HG03469 (cell line): ENCODE measurements around the gene F8.
A peak's percentile ranks its signal among the peaks of the same experiment; 100 is the strongest.
"Not testable (repeated sequence)": the region's sequence is repeated elsewhere in the genome, so short reads cannot be mapped to it uniquely, and the experiment has no call there.

Experiments
- ATAC-seq: cut with Tn5 transposase; IDR thresholded peaks from one replicate; pipeline ENCODE4 v1.9.1; 2021; ENCODE audit warnings: mild to moderate bottlenecking, moderate library complexity, moderate number of reproducible peaks; ENCODE audit not compliant: unreplicated experiment

The F8 gene

GRCh38 chrX:154988719-154989118, 33.8 kb downstream of the F8 start:
- ATAC-seq = no peak

GRCh38 chrX:154987940-154988339, 34.6 kb downstream of the F8 start:
- no peak for ATAC-seq

GRCh38 chrX:154986826-154987575, 35.5 kb downstream of the F8 start:
- no peak for ATAC-seq

GRCh38 chrX:154981116-154981411, 41.5 kb downstream of the F8 start:
- ATAC-seq = peak; percentile 5

GRCh38 chrX:154980330-154981115, 42.0 kb downstream of the F8 start:
- ATAC-seq = peak; percentile 78

- ATAC-seq = no peak
Measured at GRCh38 chrX:154979629-154980028, 42.9 kb downstream of the F8 start.

GRCh38 chrX:154968353-154968752, 54.2 kb downstream of the F8 start:
- ATAC-seq = no peak

GRCh38 chrX:154967603-154968002, 54.9 kb downstream of the F8 start:
- ATAC-seq = no peak

GRCh38 chrX:154961947-154962346, 60.6 kb downstream of the F8 start:
- no peak for ATAC-seq

- ATAC-seq = not testable (repeated sequence)
Measured at GRCh38 chrX:154955799-154956198, 66.7 kb downstream of the F8 start.

GRCh38 chrX:154939265-154939664, 83.3 kb downstream of the F8 start:
- ATAC-seq = not testable (repeated sequence)

GRCh38 chrX:154924771-154925170, 97.8 kb downstream of the F8 start:
- ATAC-seq = not testable (repeated sequence)

GRCh38 chrX:154918060-154918483, 104.5 kb downstream of the F8 start:
- ATAC-seq = no peak

- ATAC-seq = no peak
Measured at GRCh38 chrX:154914052-154914451, 108.5 kb downstream of the F8 start.

- not testable (repeated sequence) for ATAC-seq
Measured at GRCh38 chrX:154910528-154910927, 112.0 kb downstream of the F8 start.

- not testable (repeated sequence) for ATAC-seq
Measured at GRCh38 chrX:154910048-154910447, 112.5 kb downstream of the F8 start.

GRCh38 chrX:154908821-154909220, 113.7 kb downstream of the F8 start:
- no peak for ATAC-seq

- no peak for ATAC-seq
Measured at GRCh38 chrX:154902408-154902807, 120.1 kb downstream of the F8 start.

GRCh38 chrX:154900323-154900722, 122.2 kb downstream of the F8 start:
- no peak for ATAC-seq

- no peak for ATAC-seq
Measured at GRCh38 chrX:154892296-154892695, 130.2 kb downstream of the F8 start.

- no peak for ATAC-seq
Measured at GRCh38 chrX:154890990-154891639, 131.4 kb downstream of the F8 start.

GRCh38 chrX:154886789-154887221, 135.7 kb downstream of the F8 start:
- ATAC-seq = peak; percentile 37
